ENCODE results near the gene DNAH17. TPM values are rescaled to one million over a fixed set of nuclear protein-coding genes. Genes with fewer than 3 reads are reported as not detected.

DNAH17 gene
- polyA plus RNA-seq, 1 of the 3 experiments (the other 2 are of a cell fraction), result not detected

GRCh38 chr17:78575899-78576298 is 1.3 kb downstream of the DNAH17 start:
- Histone ChIP-seq H3F3A (replicated peaks; ENCODE audit: insufficient read depth) (no peaks in the 10 kb centered on the region), H4K20me1 (ENCODE audit: insufficient read depth) (no peaks in the 10 kb centered on the region), H3K4me2 (no peak overlapping the region), H3K4me1 (ENCODE audit: control insufficient read depth in 1 of 2, insufficient read depth in 2 of 2, low read depth in 1 of 2, low read length in 1 of 2) (no peaks in the 10 kb centered on the region), H3K27ac (ENCODE audit: low read depth in 2 of 2, low read length in 1 of 2) (no peak overlapping the region), H3K4me3 (ENCODE audit: low read depth in 2 of 2, low read length in 1 of 2) (no peak overlapping the region), H3K36me3 (replicated peaks in 1 of 2; ENCODE audit: control insufficient read depth in 1 of 2, insufficient read depth in 2 of 2, low read length in 1 of 2) (no peaks in the 10 kb centered on the region), H3K27me3 (ENCODE audit: insufficient read depth) (no peaks in the 10 kb centered on the region), H3K9ac (no peak overlapping the region), H2AFZ (ENCODE audit: low read depth) (no peak overlapping the region), H3K9me3 (no peaks in the 10 kb centered on the region), H3K79me2 (ENCODE audit: insufficient read depth) (no peaks in the 10 kb centered on the region), H3K9me2 (no peaks in the 10 kb centered on the region)
- no peak for DNase-seq
- POLR2A ChIA-PET, result no interaction called here
- TF ChIP-seq, protein P1, sequence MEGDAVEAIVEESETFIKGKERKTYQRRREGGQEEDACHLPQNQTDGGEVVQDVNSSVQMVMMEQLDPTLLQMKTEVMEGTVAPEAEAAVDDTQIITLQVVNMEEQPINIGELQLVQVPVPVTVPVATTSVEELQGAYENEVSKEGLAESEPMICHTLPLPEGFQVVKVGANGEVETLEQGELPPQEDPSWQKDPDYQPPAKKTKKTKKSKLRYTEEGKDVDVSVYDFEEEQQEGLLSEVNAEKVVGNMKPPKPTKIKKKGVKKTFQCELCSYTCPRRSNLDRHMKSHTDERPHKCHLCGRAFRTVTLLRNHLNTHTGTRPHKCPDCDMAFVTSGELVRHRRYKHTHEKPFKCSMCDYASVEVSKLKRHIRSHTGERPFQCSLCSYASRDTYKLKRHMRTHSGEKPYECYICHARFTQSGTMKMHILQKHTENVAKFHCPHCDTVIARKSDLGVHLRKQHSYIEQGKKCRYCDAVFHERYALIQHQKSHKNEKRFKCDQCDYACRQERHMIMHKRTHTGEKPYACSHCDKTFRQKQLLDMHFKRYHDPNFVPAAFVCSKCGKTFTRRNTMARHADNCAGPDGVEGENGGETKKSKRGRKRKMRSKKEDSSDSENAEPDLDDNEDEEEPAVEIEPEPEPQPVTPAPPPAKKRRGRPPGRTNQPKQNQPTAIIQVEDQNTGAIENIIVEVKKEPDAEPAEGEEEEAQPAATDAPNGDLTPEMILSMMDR (IDR thresholded peaks at IDR 0.05), result no peak
- no peak for TF ChIP-seq NRF1 (IDR thresholded peaks at IDR 0.05; ENCODE audit: low read depth, low read length)
- TF ChIP-seq SIN3A (IDR thresholded peaks at IDR 0.05; ENCODE audit: borderline replicate concordance, low read depth, low read length), result no peak
- no peak for TF ChIP-seq FOXJ3 (CRISPR knock-in tag; IDR thresholded peaks at IDR 0.05)
- no peak for TF ChIP-seq EZH2phosphoT487 (IDR thresholded peaks at IDR 0.05; ENCODE audit: borderline replicate concordance, low read depth)
- no peak for TF ChIP-seq POLR2AphosphoS5 (IDR thresholded peaks at IDR 0.05; ENCODE audit: low read depth, low read length)
- TF ChIP-seq, protein P2, sequence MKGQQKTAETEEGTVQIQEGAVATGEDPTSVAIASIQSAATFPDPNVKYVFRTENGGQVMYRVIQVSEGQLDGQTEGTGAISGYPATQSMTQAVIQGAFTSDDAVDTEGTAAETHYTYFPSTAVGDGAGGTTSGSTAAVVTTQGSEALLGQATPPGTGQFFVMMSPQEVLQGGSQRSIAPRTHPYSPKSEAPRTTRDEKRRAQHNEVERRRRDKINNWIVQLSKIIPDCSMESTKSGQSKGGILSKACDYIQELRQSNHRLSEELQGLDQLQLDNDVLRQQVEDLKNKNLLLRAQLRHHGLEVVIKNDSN (IDR thresholded peaks at IDR 0.05; ENCODE audit: borderline replicate concordance, low read depth), result no peak
- TF ChIP-seq, protein P3, sequence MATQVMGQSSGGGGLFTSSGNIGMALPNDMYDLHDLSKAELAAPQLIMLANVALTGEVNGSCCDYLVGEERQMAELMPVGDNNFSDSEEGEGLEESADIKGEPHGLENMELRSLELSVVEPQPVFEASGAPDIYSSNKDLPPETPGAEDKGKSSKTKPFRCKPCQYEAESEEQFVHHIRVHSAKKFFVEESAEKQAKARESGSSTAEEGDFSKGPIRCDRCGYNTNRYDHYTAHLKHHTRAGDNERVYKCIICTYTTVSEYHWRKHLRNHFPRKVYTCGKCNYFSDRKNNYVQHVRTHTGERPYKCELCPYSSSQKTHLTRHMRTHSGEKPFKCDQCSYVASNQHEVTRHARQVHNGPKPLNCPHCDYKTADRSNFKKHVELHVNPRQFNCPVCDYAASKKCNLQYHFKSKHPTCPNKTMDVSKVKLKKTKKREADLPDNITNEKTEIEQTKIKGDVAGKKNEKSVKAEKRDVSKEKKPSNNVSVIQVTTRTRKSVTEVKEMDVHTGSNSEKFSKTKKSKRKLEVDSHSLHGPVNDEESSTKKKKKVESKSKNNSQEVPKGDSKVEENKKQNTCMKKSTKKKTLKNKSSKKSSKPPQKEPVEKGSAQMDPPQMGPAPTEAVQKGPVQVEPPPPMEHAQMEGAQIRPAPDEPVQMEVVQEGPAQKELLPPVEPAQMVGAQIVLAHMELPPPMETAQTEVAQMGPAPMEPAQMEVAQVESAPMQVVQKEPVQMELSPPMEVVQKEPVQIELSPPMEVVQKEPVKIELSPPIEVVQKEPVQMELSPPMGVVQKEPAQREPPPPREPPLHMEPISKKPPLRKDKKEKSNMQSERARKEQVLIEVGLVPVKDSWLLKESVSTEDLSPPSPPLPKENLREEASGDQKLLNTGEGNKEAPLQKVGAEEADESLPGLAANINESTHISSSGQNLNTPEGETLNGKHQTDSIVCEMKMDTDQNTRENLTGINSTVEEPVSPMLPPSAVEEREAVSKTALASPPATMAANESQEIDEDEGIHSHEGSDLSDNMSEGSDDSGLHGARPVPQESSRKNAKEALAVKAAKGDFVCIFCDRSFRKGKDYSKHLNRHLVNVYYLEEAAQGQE (IDR thresholded peaks at IDR 0.05; ENCODE audit: low read depth, low read length), result no peak
- no peak for TF ChIP-seq RAD21 (IDR thresholded peaks at IDR 0.05; ENCODE audit: low read length)
- no peak for TF ChIP-seq CHD2 (IDR thresholded peaks at IDR 0.05; ENCODE audit: low read length, partially characterized antibody)
- no peak for TF ChIP-seq EP300 (IDR thresholded peaks at IDR 0.05; ENCODE audit: borderline replicate concordance in 1 of 2, low read depth in 1 of 2, low read length in 1 of 2)
- no peak for TF ChIP-seq MEF2A (IDR thresholded peaks at IDR 0.05; ENCODE audit: borderline replicate concordance, low read depth)
- no peak for TF ChIP-seq TAF1 (IDR thresholded peaks at IDR 0.05; ENCODE audit: borderline replicate concordance, low read depth, low read length)
- TF ChIP-seq RXRA (IDR thresholded peaks at IDR 0.05; ENCODE audit: borderline replicate concordance, low read depth), result no peak
- no peak for TF ChIP-seq MXI1 (IDR thresholded peaks at IDR 0.05; ENCODE audit: low read depth, low read length)
- CTCF ChIA-PET, result interaction anchor here (0.8 kb wide), 1 partner anchor 112 kb away, joined by 3 read pairs; no protein-coding TSS in a partner anchor
- WGBS (ENCODE audit: low lambda C conversion rate), result 82% methylated on average over 7 of the region's 7 CpGs

Data from SK-N-SH (cell line).